Measurements from ENCODE around the gene SLC23A2. TPM values are rescaled to one million over a fixed set of nuclear protein-coding genes. Genes with fewer than 3 reads are reported as not detected.

Gene SLC23A2
- total and polyA plus RNA-seq, 4 donors, result 9.1 to 48.4 (median 14.7) TPM

DNA sequence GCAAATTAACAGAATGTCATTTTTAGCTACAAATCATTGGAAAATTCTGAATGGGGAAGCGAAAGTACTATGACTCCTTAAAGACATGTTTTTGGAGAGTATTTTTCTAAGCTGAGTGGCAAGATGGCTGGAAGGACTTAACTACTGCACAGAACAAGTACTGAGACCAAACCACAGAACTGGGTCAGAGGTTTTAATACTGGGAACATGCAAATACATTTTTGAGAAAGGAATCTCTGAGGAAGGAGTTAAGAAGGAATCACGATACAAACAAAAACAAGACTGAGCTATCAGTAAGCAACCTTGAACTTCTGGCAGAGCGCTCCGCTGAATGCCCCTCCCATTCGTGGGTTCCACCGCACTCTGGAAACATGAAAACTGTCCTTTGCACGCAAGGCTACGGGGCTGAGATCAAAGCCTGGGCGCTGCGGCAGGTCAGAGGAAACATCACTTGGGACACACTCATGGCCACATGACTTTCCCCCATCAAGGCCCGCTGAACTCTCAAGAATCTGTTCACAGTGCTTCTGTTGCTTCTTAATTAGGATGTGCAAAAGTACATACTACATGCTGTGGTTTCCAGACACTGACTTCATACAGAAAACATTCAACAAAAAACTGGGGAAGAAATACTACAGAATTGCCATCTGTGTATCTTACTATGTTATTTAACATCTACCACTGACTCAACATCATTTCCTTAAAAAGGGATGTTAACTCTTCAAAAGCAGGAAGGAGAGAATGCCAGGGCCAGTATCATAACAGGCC, 27.8 kb downstream of the SLC23A2 start (continued):
- TF ChIP-seq, protein P1, sequence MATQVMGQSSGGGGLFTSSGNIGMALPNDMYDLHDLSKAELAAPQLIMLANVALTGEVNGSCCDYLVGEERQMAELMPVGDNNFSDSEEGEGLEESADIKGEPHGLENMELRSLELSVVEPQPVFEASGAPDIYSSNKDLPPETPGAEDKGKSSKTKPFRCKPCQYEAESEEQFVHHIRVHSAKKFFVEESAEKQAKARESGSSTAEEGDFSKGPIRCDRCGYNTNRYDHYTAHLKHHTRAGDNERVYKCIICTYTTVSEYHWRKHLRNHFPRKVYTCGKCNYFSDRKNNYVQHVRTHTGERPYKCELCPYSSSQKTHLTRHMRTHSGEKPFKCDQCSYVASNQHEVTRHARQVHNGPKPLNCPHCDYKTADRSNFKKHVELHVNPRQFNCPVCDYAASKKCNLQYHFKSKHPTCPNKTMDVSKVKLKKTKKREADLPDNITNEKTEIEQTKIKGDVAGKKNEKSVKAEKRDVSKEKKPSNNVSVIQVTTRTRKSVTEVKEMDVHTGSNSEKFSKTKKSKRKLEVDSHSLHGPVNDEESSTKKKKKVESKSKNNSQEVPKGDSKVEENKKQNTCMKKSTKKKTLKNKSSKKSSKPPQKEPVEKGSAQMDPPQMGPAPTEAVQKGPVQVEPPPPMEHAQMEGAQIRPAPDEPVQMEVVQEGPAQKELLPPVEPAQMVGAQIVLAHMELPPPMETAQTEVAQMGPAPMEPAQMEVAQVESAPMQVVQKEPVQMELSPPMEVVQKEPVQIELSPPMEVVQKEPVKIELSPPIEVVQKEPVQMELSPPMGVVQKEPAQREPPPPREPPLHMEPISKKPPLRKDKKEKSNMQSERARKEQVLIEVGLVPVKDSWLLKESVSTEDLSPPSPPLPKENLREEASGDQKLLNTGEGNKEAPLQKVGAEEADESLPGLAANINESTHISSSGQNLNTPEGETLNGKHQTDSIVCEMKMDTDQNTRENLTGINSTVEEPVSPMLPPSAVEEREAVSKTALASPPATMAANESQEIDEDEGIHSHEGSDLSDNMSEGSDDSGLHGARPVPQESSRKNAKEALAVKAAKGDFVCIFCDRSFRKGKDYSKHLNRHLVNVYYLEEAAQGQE (IDR thresholded peaks at IDR 0.05), result peak; percentile 25
- peak; percentile 0 to 18 for TF ChIP-seq RAD21 (IDR thresholded peaks at IDR 0.05)
- TF ChIP-seq HNF4A (conservative IDR thresholded peaks at IDR 0.05), result peak; percentile 79 to 91
- TF ChIP-seq RXRA (IDR thresholded peaks at IDR 0.05), result peak; percentile 89 to 93
- peak; percentile 69 for TF ChIP-seq NR2F2 (IDR thresholded peaks at IDR 0.05)
- peak; percentile 69 for TF ChIP-seq YY1 (IDR thresholded peaks at IDR 0.05)

GRCh38 chr20:4972506-4973251, 28.6 kb downstream of the SLC23A2 start:
- peak overlapping the region; percentile 80 to 95 for H3K9ac ChIP-seq (ENCODE audit: low read depth in 1 of 2, low read length in 2 of 2)

More at GRCh38 chr20:4972506-4973251, 28.6 kb downstream of the SLC23A2 start:
- no peaks in the 10 kb centered on the region for H3K9me3 ChIP-seq (ENCODE audit: control insufficient read depth in 4 of 4, low read length in 3 of 4)
- H3K27me3 ChIP-seq (ENCODE audit: control insufficient read depth in 4 of 4, insufficient read depth in 4 of 4, low read length in 3 of 4), result no peaks in the 10 kb centered on the region
- H3K36me3 ChIP-seq (ENCODE audit: control insufficient read depth in 4 of 4, insufficient read depth in 3 of 4, low read depth in 1 of 4, low read length in 3 of 4), result peaks cover 0 to 7% (median 0%) of the 10 kb centered on the region in 4 donors
- WGBS, result 50% methylated on average over 12 of the region's 12 CpGs
- DNase-seq (ENCODE audit: low spot score), result no peak
- H3K4me1 ChIP-seq (ENCODE audit: control insufficient read depth in 4 of 4, insufficient read depth in 4 of 4, low read length in 3 of 4), result peaks cover 11 to 27% (median 16%) of the 10 kb centered on the region in 4 donors
- no peak overlapping the region for H3K4me3 ChIP-seq (ENCODE audit: low read depth in 1 of 3, low read length in 3 of 3)
- TF ChIP-seq HNF4A (conservative IDR thresholded peaks at IDR 0.05) (no peak), FOXA2 (IDR thresholded peaks at IDR 0.05) (no peak), GABPA (IDR thresholded peaks at IDR 0.05 in 1 of 2, conservative IDR thresholded peaks at IDR 0.05 in 1 of 2) (no peak), RAD21 (IDR thresholded peaks at IDR 0.05) (no peak), FOXA1 (IDR thresholded peaks at IDR 0.05) (no peak)
- TF ChIP-seq, protein P2, sequence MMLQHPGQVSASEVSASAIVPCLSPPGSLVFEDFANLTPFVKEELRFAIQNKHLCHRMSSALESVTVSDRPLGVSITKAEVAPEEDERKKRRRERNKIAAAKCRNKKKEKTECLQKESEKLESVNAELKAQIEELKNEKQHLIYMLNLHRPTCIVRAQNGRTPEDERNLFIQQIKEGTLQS (IDR thresholded peaks at IDR 0.05), result no peak
- TF ChIP-seq, protein P3, sequence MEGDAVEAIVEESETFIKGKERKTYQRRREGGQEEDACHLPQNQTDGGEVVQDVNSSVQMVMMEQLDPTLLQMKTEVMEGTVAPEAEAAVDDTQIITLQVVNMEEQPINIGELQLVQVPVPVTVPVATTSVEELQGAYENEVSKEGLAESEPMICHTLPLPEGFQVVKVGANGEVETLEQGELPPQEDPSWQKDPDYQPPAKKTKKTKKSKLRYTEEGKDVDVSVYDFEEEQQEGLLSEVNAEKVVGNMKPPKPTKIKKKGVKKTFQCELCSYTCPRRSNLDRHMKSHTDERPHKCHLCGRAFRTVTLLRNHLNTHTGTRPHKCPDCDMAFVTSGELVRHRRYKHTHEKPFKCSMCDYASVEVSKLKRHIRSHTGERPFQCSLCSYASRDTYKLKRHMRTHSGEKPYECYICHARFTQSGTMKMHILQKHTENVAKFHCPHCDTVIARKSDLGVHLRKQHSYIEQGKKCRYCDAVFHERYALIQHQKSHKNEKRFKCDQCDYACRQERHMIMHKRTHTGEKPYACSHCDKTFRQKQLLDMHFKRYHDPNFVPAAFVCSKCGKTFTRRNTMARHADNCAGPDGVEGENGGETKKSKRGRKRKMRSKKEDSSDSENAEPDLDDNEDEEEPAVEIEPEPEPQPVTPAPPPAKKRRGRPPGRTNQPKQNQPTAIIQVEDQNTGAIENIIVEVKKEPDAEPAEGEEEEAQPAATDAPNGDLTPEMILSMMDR (IDR thresholded peaks at IDR 0.05; ENCODE audit: low read depth, low read length, missing input control), result no peak
- TF ChIP-seq, protein P4, sequence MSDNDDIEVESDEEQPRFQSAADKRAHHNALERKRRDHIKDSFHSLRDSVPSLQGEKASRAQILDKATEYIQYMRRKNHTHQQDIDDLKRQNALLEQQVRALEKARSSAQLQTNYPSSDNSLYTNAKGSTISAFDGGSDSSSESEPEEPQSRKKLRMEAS (IDR thresholded peaks at IDR 0.05), result no peak
- peak overlapping the region; percentile 92 for H3K27ac ChIP-seq (ENCODE audit: low read depth in 1 of 2, low read length in 2 of 2)

Data from liver (tissue), 9 donors.